Measurements from ENCODE around the gene CRAMP1. TPM values are rescaled to one million over a fixed set of nuclear protein-coding genes. Genes with fewer than 3 reads are reported as not detected.
A peak's percentile ranks its signal among the peaks of the same experiment; 100 is the strongest.

The CRAMP1 gene
- total RNA-seq, 6 donors from 2014 or later, result 16.3 to 57.6 (median 20.6) TPM

DNA sequence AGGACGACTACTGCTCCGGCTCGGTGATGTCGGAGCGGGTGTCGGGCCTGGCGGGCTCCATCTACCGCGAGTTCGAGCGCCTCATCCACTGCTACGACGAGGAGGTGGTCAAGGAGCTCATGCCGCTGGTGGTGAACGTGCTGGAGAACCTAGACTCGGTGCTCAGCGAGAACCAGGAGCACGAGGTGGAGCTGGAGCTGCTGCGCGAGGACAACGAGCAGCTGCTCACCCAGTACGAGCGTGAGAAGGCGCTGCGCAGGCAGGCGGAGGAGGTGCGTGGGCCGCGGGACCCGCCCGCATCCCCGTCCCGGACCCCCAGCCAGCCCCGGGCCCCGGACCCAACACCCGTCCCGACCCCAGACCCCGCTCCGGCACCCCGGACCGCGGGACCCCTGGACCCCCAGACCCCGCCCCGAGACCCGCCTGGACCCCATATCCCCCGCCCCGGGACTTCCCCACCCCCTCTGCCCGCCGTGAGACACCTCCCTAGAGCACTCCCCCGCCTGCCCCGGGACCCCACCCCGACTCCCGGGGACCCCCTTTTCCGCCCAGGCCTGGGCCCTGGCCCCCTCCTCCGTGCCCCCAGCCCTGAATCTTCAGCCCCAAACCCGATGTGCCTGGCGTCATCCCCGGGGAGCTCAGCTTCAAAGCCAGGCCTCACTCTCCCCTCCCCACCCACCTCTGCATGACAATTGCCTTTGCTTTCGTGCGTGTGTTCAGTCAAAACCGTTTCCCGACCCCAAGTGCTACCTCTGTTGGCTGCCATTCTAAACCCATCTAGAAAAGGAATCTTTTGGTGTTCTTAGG lies 94.4 kb downstream of the CRAMP1 start:
- H3K4me1 ChIP-seq, result peaks cover 23 to 35% (median 26%) of the 10 kb centered on the region in 4 donors
- DNase-seq, result peak in 1 of 2 donors; percentile 89
- WGBS, 2 donors, result 0% methylated on average over 7 to 41 of the region's 62 CpGs

DNA sequence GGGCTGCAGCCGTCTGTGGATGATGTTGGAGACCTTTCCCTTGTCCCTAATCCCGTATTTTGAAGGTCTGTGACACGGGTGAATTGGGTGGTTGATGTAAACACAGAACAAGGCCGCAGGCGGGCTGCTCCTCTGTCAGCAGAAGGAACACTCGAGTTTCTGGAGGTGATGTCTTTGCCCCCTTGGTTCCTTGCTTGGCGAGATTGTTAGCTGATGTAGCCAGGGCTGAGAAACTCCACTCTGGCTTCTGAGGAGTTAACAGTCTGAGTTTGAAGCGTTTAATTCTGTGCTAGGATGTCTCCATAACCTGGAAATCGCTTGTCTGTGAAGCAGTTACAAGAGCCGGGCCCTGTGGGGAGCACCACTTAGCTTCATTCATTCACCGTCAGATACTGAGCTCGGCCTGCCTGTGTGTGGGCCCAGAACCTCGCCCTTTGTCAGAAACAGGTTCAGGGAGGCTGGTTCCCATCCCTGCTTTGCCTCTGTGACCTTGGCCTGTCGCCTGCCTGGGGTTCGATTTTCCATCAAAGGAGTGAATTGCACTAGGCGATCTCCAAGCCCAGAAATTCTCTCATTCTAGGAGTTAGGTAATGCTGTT lies 95.1 kb downstream of the CRAMP1 start:
- Histone ChIP-seq H3K9me3 (no peaks in the 10 kb centered on the region), H3K27me3 (no peaks in the 10 kb centered on the region), H3K36me3 (peaks cover 0 to 4% (median 2%) of the 10 kb centered on the region in 4 donors), H3K4me1 (peaks cover 23 to 37% (median 26%) of the 10 kb centered on the region in 4 donors), H3K4me3 (peak overlapping the region; percentile 67 to 89 (median 87)), H3K27ac (peak overlapping the region; percentile 89 to 97 (median 92))
- DNase-seq, result no peak
- ATAC-seq (ENCODE audit: low FRiP score in 2 of 2), result no peak
- WGBS, 2 donors, result 17 to 30% methylated on average over 13 to 16 of the region's 16 CpGs
- no peak for TF ChIP-seq POLR2AphosphoS5 (IDR thresholded peaks at IDR 0.05)
- TF ChIP-seq, protein P1, sequence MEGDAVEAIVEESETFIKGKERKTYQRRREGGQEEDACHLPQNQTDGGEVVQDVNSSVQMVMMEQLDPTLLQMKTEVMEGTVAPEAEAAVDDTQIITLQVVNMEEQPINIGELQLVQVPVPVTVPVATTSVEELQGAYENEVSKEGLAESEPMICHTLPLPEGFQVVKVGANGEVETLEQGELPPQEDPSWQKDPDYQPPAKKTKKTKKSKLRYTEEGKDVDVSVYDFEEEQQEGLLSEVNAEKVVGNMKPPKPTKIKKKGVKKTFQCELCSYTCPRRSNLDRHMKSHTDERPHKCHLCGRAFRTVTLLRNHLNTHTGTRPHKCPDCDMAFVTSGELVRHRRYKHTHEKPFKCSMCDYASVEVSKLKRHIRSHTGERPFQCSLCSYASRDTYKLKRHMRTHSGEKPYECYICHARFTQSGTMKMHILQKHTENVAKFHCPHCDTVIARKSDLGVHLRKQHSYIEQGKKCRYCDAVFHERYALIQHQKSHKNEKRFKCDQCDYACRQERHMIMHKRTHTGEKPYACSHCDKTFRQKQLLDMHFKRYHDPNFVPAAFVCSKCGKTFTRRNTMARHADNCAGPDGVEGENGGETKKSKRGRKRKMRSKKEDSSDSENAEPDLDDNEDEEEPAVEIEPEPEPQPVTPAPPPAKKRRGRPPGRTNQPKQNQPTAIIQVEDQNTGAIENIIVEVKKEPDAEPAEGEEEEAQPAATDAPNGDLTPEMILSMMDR (IDR thresholded peaks at IDR 0.05), result no peak
- TF ChIP-seq POLR2A (IDR thresholded peaks at IDR 0.05), result no peak
- no peak for TF ChIP-seq EP300 (IDR thresholded peaks at IDR 0.05)

More for the DNA sequence above, 94.4 kb downstream of the CRAMP1 start:
- TF ChIP-seq POLR2A (IDR thresholded peaks at IDR 0.05), result no peak
- TF ChIP-seq, protein P1 (IDR thresholded peaks at IDR 0.05), result no peak
- TF ChIP-seq POLR2AphosphoS5 (IDR thresholded peaks at IDR 0.05), result no peak
- no peak for TF ChIP-seq EP300 (IDR thresholded peaks at IDR 0.05)
- peaks cover 0 to 5% (median 4%) of the 10 kb centered on the region in 4 donors for H3K36me3 ChIP-seq
- no peaks in the 10 kb centered on the region for H3K9me3 ChIP-seq
- H3K27ac ChIP-seq, result peak overlapping the region; percentile 89 to 97 (median 92)
- no peaks in the 10 kb centered on the region for H3K27me3 ChIP-seq
- H3K4me3 ChIP-seq, result peak overlapping the region; percentile 67 to 89 (median 87)
- peak in 1 of 2 donors; percentile 41 for ATAC-seq (ENCODE audit: low FRiP score in 2 of 2)

DNA sequence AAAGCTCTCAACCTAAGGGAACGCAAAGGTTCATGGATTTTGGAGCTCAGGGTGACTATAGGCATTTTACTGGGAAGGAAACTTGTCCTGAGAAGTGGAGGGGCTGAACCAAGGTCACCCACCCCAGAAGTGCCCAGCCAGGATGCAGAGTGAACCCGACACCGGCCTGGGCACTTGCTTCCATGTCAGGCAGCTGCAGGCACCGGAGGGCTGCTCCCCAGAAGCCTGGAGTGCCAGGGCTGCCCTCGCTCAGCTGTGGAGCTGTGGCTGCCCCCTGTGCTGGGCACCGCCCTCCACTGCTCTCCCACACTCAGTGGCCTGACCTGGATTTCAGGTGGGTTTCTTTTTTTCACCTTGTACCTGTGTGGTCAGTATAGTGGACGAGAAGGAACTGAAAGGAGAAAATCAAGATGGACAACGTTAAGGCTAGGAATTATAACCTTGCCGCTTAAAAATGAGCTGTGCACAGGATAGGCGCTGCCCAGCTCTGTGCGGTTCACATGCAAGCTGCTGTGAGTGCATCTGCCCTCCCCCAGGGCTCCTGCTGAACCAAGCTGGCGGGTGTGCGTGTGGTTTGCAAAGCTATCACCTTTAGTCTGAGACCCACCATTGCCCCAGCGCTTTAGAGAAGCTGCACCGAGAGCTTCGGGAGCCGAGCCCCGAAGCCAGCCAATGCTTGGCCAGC lies 96.1 kb downstream of the CRAMP1 start:
- DNase-seq, result no peak
- H3K27me3 ChIP-seq, result no peaks in the 10 kb centered on the region
- H3K36me3 ChIP-seq, result peaks cover 0 to 3% (median 0%) of the 10 kb centered on the region in 4 donors
- no peak for ATAC-seq (ENCODE audit: low FRiP score in 2 of 2)
- no peaks in the 10 kb centered on the region for H3K9me3 ChIP-seq
- no peak overlapping the region for H3K4me3 ChIP-seq
- no peak overlapping the region for H3K27ac ChIP-seq
- H3K4me1 ChIP-seq, result peaks cover 23 to 46% (median 34%) of the 10 kb centered on the region in 4 donors
- TF ChIP-seq EP300 (IDR thresholded peaks at IDR 0.05) (no peak), POLR2AphosphoS5 (IDR thresholded peaks at IDR 0.05) (no peak), POLR2A (IDR thresholded peaks at IDR 0.05) (no peak)
- TF ChIP-seq, protein P1 (IDR thresholded peaks at IDR 0.05), result no peak
- WGBS, 2 donors, result 85 to 88% methylated on average over 12 to 18 of the region's 18 CpGs

DNA sequence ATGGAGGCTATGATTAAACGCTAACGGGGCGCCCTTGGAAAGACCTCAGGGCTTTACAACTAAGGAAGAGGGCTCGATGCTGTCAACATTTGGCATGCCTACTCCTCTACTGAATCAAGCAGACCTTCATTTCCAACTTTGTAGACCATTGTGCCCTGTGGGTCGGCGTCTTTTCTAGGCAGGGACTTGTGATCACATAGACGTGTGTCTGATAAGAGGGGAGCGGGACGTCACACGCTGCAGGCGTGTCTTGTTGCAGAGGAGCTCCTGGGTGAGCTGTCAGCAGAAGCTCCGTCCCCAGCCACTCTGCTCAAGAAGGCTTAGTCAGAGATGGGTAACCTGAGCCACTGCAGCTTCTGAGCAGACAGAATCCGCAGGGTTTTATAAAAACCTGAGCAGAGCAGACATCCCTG lies 96.6 kb downstream of the CRAMP1 start:
- no peak for ATAC-seq (ENCODE audit: low FRiP score in 2 of 2)
- Histone ChIP-seq H3K4me3 (no peak overlapping the region), H3K27me3 (no peaks in the 10 kb centered on the region), H3K4me1 (peaks cover 23 to 49% (median 35%) of the 10 kb centered on the region in 4 donors), H3K9me3 (no peaks in the 10 kb centered on the region), H3K36me3 (peaks cover 0 to 3% (median under 1%) of the 10 kb centered on the region in 4 donors), H3K27ac (no peak overlapping the region)
- TF ChIP-seq, protein P1 (IDR thresholded peaks at IDR 0.05), result no peak
- TF ChIP-seq POLR2AphosphoS5 (IDR thresholded peaks at IDR 0.05) (no peak), EP300 (IDR thresholded peaks at IDR 0.05) (no peak), POLR2A (IDR thresholded peaks at IDR 0.05) (no peak)
- no peak for DNase-seq
- 77 to 85% methylated on average over 10 to 13 of the region's 13 CpGs for WGBS, 2 donors
